Fibroblast of the conjunctiva (primary cell): Measurements from ENCODE around the gene GSTT2.
A peak's percentile ranks its signal among the peaks of the same experiment; 100 is the strongest.
"Not testable (repeated sequence)": the region's sequence is repeated elsewhere in the genome, so short reads cannot be mapped to it uniquely, and the experiment has no call there.

Source experiments
- DNase-seq: peaks from one replicate; pipeline ENCODE4 v3.0.0-alpha.2; 2010; ENCODE audit warnings: low read depth

GSTT2 gene

GRCh38 chr22:23979557-23980240 lies at the start of gene GSTT2:
TSS of gene GSTT2 (plus strand) at chr22:23980134.
- not testable (repeated sequence) for DNase-seq

DNA sequence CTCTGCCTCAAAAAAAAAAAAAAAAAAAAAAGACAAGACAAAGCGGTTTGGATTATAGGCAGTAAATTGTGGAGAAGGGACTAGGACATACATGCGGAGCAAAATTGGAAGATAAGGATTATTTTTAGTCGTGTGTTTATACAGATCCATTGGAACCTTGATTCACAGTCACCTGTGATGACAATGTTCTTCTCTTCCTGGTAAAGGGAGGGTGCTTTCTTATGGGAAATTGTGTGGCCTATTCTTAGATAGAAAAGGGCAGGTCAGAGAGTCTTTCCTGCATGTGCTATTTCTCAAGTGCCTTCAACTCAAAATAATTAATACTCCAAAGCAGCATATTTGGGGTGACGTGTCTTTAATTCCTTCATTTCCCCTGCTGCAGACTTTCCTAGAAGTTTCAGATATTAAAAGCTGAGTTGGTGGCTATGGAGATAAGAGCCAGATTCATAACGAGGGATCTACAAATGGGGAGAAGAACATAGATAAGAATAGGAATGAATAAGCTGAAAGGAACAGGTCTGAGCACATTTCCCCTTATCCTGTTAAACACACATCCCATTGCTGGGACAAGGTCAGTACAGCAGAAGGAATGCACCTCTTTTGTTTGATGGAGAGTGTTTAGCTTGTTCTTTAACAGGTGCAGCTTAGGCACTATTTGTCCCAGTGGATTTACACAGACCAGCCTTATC lies 41.5 kb upstream of the GSTT2 start:
- no peak for DNase-seq

DNA sequence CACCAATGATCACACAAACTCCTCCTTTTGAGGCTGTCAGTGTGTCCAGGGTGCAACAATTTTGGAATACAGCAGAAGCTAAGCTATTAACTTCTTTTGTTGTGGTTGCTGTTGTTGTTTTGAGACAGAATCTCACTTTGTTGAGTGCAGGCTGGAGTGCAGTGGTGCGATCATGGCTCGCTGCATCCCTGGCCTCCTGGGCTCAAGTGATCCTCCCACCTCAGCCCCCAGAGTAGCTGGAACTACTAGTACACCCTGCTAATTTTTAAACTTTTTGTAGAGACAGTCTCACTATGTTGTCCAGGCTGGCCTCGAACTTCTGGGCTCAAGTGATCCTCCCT lies 40.9 kb upstream of the GSTT2 start:
- DNase-seq: no peak

DNA sequence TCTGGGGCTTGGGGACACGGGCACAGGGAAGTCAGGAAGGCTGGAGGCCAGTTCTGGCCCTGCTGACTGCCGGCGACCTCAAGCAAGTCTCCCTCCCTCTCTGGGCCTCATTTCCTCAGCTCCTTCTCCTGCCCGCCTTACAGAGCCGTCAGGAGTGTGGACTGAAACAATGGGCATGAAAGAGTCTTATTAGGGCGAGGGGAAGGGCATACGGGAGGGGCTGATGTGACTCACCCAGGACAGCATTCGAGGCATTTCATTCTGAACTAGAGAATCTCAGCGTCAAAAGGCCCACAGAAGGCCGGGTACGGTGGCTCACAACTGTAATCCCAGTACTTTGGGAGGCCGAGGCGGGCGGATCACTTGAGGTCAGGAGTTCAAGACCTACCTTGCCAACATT lies 39.8 kb upstream of the GSTT2 start:
- not testable (repeated sequence) for DNase-seq

DNA sequence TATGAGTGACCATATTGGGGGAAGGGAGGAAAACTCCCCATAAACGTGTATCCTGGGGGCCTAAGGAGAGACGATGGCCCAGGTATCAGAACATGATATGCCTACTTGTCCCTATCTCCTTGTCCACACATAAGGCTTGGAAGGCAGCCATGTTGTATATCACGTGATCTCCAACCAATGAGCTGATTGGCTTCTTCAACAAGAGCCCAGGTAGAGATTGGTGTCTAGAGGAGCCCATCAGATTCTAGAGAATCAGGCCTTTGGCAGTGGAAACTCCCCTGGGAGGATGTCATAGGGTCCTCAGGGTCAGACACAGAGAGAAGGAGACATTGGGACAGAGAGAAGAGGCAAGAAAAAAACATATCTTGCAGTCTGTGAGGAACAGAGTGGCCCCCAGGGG lies 32.5 kb upstream of the GSTT2 start:
- DNase-seq: not testable (repeated sequence)

DNA sequence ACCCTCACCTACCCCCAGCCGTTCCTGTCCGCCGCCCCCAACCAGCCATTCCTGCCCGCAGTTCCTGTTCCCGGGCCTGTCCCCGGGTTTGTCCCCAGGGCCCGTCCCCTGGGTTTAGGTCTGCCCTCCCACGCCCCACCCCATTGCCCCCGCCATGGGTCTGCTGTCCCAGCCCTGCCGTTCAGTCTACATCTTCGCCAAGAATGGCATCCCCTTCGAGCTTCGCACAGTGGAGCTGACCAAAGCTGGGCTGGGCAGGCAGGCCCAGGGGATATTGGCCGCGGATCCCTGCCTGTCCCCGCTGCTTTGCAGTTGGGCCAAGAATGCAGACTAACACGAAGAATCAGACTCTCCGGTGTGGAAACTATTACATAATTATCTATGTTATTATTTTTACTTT lies 30.2 kb upstream of the GSTT2 start:
- DNase-seq: not testable (repeated sequence)

DNA sequence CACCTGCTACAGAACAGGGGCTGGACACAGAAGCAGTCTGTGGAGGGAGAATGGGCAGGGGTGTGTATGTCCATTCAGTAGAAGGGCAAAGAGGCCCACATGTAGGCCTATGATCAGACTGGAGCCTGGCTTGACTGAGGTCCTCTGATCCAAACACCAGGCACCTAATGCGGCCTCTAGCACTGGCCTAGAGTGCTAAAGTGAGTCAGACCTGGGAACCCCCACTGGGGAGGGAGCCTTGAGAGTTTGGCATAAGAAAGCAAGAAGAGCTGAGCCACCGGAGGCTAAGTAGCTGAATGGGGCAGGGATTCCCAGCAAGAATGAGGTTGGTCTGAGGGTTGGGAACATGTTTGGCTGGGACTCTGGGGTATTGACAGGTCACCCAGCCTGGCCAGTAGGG lies 28.6 kb upstream of the GSTT2 start:
- DNase-seq: not testable (repeated sequence)

GRCh38 chr22:23952794-23953405 lies 27.0 kb upstream of the GSTT2 start:
- DNase-seq: not testable (repeated sequence)

DNA sequence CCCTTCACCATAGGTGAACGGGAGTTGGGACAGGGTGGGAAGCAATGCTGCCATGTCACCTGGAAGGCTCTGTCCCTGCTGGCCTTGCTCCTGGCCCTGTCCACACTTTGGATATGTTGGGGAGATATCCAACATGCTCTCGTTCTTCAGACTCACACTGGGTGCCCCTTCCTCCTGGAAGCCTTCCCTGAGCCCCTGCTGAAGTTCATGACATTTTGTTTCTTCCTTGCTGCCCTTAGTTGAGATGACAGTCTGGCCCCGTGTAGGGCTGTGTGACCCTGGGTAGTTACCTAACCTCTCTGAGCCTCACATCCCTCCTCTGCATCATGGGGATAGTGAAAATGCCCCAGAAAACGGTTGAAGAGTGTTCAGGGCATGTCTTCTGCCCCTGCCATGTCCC lies 26.4 kb upstream of the GSTT2 start:
- DNase-seq: not testable (repeated sequence)

DNA sequence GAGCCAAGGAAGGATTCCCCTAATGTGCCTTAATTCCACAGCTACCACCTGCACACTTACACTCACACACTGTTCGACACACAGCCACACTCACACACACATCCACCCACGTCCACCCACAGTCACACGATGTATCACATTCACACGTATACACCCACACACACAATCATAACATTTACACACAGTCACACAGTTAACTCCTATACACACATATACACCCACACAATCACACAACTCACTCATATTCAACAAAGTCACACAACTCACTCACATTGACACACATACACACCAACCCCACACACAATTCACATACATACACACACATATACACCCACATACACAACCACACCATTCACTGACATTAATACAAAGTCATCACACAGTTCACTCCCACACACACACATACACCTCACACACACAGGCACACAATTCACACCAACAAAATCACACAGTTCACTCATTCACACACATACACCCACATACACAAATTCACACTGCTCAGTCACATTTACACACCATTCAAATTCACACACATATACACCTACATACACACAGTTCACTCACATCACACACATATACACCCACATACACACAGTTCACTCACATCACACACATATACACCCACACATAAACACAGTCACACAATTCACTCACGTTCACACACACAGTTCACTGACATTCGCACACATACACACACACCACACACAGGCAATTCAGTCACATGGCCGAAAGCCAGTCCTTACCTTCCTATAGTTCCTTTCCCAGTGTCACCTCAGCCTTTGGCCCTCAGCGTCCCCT lies 25.5 kb upstream of the GSTT2 start:
- not testable (repeated sequence) for DNase-seq

GRCh38 chr22:23954991-23955305 lies 25.0 kb upstream of the GSTT2 start:
- not testable (repeated sequence) for DNase-seq

DNA sequence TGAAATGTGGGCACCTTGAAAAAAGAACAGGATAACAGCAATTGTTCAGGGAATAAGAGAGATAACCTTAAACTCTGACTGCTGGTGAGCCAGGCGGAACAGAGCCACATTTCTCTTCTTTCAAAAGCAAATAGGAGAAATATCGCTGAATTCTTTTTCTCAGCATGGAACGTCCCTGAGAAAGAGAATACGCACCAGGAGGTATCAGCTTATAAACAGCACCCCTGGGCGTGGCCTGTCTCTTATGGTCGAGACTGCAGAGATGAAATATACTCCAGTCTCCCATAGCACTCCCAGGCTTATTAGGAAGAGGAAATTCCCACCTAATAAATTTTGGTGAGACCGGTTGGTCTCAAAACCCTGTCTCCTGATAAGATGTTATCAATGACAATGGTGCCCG lies 24.0 kb upstream of the GSTT2 start:
- not testable (repeated sequence) for DNase-seq

- DNase-seq: peak; percentile 53
Measured at GRCh38 chr22:23956301-23956900, 23.5 kb upstream of the GSTT2 start.

DNA sequence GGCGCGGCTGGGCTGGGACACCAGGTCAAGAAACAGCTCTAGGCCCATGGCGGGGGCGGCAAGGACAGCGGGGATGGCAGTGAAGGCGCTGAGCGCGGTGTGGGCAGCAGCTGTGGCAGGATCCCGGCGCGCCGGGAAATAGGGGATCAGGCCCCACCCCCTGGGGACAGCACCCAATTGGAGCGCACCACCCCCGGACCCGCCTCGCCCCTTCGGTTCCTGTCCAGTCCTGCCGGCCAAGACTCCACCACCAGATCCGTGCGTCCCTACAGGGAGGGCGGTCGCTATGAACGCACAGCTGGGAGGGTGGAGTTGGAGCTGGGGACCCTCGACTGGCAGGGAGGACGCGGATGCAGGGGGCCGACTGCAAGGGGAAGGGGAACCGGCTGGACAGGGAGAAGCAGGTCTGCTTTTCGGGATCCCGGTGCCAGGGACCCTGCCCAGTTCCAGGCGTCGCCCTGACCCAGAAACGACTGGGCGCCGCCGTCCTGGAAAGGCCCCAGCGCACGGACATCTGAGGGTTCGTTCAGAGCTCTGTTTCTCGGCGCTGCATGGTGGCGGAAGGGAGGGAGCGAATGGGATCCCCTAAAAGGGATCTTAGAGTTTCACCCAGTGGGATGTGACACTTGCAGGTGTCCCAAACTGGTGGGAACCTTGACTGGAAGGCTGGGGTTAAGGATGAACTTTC lies 18.7 kb upstream of the GSTT2 start, which contains the start of gene GSTT2B:
Gene GSTT2B, minus strand, starts transcription at position 112 of the 688 bp plus-strand sequence. Its CDS starts 64 bp downstream, at position 48.
- DNase-seq: not testable (repeated sequence)

- not testable (repeated sequence) for DNase-seq
Measured at GRCh38 chr22:23966094-23966493, 13.8 kb upstream of the GSTT2 start.

GRCh38 chr22:23966568-23966967 lies 13.4 kb upstream of the GSTT2 start, which contains the start of gene DDTL:
TSS of gene DDTL (plus strand) at chr22:23966888. CDS start at chr22:23966915, 27 bp downstream.
- not testable (repeated sequence) for DNase-seq

- no peak for DNase-seq
Measured at GRCh38 chr22:23969071-23969470, 10.9 kb upstream of the GSTT2 start.

DNA sequence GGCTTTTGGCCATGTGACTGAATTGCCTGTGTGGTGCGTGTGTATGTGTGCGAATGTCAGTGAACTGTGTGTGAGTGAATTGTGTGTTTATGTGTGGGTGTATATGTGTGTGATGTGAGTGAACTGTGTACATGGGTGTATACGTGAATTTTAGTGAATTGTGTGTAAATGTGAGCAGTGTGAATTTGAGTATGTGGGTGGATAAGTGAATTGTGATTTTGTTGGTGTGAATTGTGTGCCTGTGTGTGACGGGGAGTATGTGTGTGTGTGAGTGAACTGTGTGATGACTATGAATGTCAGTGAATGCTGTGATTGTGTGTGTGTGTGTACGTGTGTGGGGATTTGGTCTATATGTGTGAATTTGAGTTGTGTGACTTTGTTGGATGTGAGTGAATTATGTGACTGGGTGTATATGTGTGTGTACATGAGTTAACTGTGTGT lies 9.7 kb upstream of the GSTT2 start:
- DNase-seq: no peak

GRCh38 chr22:23970816-23971486 lies 9.0 kb upstream of the GSTT2 start:
- no peak for DNase-seq

- not testable (repeated sequence) for DNase-seq
Measured at GRCh38 chr22:23971927-23972326, 8.0 kb upstream of the GSTT2 start.

DNA sequence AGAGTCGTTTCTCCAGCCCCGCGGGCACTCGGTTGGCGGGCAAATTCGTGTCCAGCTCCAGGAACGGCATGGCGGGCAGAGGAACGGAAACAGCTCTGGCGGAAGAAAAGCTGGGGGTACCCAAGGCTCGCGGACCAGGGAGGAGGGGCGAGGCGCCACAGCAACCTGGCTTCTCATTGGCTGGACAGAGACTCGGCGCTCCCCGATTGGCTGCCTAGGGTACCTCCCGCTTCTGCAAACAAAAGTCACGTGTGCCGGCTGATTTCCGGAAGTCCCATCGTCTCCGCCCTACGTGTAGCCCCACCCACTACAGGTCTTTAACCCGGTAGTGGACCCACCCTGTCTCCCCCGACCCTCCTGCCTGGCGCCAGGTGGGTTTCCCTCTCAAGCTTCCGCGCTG lies 5.6 kb upstream of the GSTT2 start, which contains the start of gene DDT:
Gene DDT, minus strand, starts transcription at position 97 of the 400 bp plus-strand sequence. Its CDS starts 27 bp downstream, at position 70.
- DNase-seq: not testable (repeated sequence)
